ENCODE measurements around the gene TRIM42.

TRIM42 gene

GRCh38 chr3:140636406-140637138 lies 41.3 kb upstream of the TRIM42 start:
- no peak for TF ChIP-seq CTCF (IDR thresholded peaks at IDR 0.05; ENCODE audit: low read depth, low read length)
- no peak overlapping the region for H3K4me3 ChIP-seq (replicated peaks in 1 of 2; ENCODE audit: low read depth in 2 of 2, low read length in 2 of 2)
- DNase-seq (ENCODE audit: low read depth in 2 of 2), result peak; percentile 26 to 56

GRCh38 chr3:140651287-140651686 lies 26.6 kb upstream of the TRIM42 start:
- TF ChIP-seq CTCF (IDR thresholded peaks at IDR 0.05; ENCODE audit: low read depth, low read length), result no peak
- no peak overlapping the region for H3K4me3 ChIP-seq (replicated peaks in 1 of 2; ENCODE audit: low read depth in 2 of 2, low read length in 2 of 2)
- DNase-seq (ENCODE audit: low read depth in 2 of 2), result no peak

- H3K4me3 ChIP-seq (replicated peaks in 1 of 2; ENCODE audit: low read depth in 2 of 2, low read length in 2 of 2), result no peak overlapping the region
- no peak for TF ChIP-seq CTCF (IDR thresholded peaks at IDR 0.05; ENCODE audit: low read depth, low read length)
- no peak for DNase-seq (ENCODE audit: low read depth in 2 of 2)
Observed at GRCh38 chr3:140655678-140656077, 22.2 kb upstream of the TRIM42 start.

GRCh38 chr3:140664111-140664510 lies 13.8 kb upstream of the TRIM42 start:
- no peak for DNase-seq (ENCODE audit: low read depth in 2 of 2)
- no peak for TF ChIP-seq CTCF (IDR thresholded peaks at IDR 0.05; ENCODE audit: low read depth, low read length)
- H3K4me3 ChIP-seq (replicated peaks in 1 of 2; ENCODE audit: low read depth in 2 of 2, low read length in 2 of 2), result no peak overlapping the region

- DNase-seq (ENCODE audit: low read depth in 2 of 2), result no peak
- H3K4me3 ChIP-seq (replicated peaks in 1 of 2; ENCODE audit: low read depth in 2 of 2, low read length in 2 of 2), result no peak overlapping the region
- no peak for TF ChIP-seq CTCF (IDR thresholded peaks at IDR 0.05; ENCODE audit: low read depth, low read length)
Observed at GRCh38 chr3:140682586-140682985, 4.7 kb downstream of the TRIM42 start.

GRCh38 chr3:140686128-140686527 lies 8.3 kb downstream of the TRIM42 start:
- no peak overlapping the region for H3K4me3 ChIP-seq (replicated peaks in 1 of 2; ENCODE audit: low read depth in 2 of 2, low read length in 2 of 2)
- TF ChIP-seq CTCF (IDR thresholded peaks at IDR 0.05; ENCODE audit: low read depth, low read length), result no peak
- no peak for DNase-seq (ENCODE audit: low read depth in 2 of 2)

- no peak overlapping the region for H3K4me3 ChIP-seq (replicated peaks in 1 of 2; ENCODE audit: low read depth in 2 of 2, low read length in 2 of 2)
- no peak for DNase-seq (ENCODE audit: low read depth in 2 of 2)
- no peak for TF ChIP-seq CTCF (IDR thresholded peaks at IDR 0.05; ENCODE audit: low read depth, low read length)
Observed at GRCh38 chr3:140686948-140687347, 9.1 kb downstream of the TRIM42 start.

All from cardiac fibroblast (primary cell).